CD1c-positive myeloid dendritic cell (primary cell): ENCODE data around the gene DNAH3.

Experiments
- DNase-seq: peaks from one replicate; pipeline ENCODE4 v3.0.0-alpha.2; 2016; ENCODE audit errors: extremely low spot score

Gene DNAH3

GRCh38 chr16:20883554-20884239 is 266.9 kb downstream of the DNAH3 start:
- DNase-seq, result no peak
